Measurements from ENCODE around the gene GNG2. TPM values are rescaled to one million over a fixed set of nuclear protein-coding genes. Genes with fewer than 3 reads are reported as not detected.

GNG2 gene
- total and polyA plus RNA-seq, 5 donors, result 6.7 to 18.2 (median 14.3) TPM

Other genes starting within 250 kb of the GNG2 start
- 1 to 10 TPM; 7.8 to 8.8 (median 8.1) TPM for gene FRMD6, start 208.7 kb upstream of the GNG2 start, total RNA-seq
- gene FRMD6, start 208.7 kb upstream of the GNG2 start, polyA plus RNA-seq, result 3.1 TPM
- gene RTRAF, start 128.9 kb downstream of the GNG2 start, total RNA-seq, result 100 to 1,000 TPM; 160 to 217 (median 190) TPM
- 190 TPM for gene RTRAF, start 128.9 kb downstream of the GNG2 start, polyA plus RNA-seq
- gene NID2, start 208.4 kb downstream of the GNG2 start, total RNA-seq, result 10 to 100 TPM; 22.5 to 38.1 (median 29.2) TPM
- gene NID2, start 208.4 kb downstream of the GNG2 start, polyA plus RNA-seq, result 18.9 TPM

All from right cardiac atrium (tissue), 5 donors.